ENCODE measurements around the gene PTPN18.
"Not testable (repeated sequence)": the region's sequence is repeated elsewhere in the genome, so short reads cannot be mapped to it uniquely, and the experiment has no call there.

DNA sequence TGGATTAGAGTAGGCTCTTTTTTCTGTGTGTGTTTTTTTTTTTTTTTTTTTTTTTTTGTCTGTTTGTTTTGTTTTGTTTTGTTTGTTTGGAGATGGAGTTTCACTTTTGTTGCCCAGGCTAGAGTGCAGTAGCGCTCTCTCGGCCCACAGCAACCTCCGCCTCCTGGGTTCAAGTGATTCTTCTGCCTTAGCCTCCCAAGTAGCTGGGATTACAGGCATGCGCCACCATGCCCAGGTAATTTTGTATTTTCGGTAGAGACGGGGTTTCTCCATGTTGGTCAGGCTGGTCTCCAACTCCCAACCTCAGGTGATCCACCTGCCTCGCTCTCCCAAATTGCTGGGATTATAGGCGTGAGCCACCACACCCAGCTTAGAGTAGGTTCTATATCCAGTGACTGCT lies 22.6 kb upstream of the PTPN18 start:
- TF ChIP-seq, protein P1, sequence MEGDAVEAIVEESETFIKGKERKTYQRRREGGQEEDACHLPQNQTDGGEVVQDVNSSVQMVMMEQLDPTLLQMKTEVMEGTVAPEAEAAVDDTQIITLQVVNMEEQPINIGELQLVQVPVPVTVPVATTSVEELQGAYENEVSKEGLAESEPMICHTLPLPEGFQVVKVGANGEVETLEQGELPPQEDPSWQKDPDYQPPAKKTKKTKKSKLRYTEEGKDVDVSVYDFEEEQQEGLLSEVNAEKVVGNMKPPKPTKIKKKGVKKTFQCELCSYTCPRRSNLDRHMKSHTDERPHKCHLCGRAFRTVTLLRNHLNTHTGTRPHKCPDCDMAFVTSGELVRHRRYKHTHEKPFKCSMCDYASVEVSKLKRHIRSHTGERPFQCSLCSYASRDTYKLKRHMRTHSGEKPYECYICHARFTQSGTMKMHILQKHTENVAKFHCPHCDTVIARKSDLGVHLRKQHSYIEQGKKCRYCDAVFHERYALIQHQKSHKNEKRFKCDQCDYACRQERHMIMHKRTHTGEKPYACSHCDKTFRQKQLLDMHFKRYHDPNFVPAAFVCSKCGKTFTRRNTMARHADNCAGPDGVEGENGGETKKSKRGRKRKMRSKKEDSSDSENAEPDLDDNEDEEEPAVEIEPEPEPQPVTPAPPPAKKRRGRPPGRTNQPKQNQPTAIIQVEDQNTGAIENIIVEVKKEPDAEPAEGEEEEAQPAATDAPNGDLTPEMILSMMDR (IDR thresholded peaks at IDR 0.05), result not testable (repeated sequence)
- TF ChIP-seq POLR2A (IDR thresholded peaks at IDR 0.05), result not testable (repeated sequence)
